Upper lobe of left lung (tissue), 6 donors: ENCODE measurements around the gene L3MBTL3. TPM values are rescaled to one million over a fixed set of nuclear protein-coding genes. Genes with fewer than 3 reads are reported as not detected.
A peak's percentile ranks its signal among the peaks of the same experiment; 100 is the strongest.

Source experiments
- ATAC-seq, 2 donors: fragments of 200-7000 bp; cut with Tn5 transposase; one replicate each; pipeline ENCODE4 v1.9.1; 2022; ENCODE audit warnings: mild to moderate bottlenecking in 2 of 2, moderate library complexity in 2 of 2; ENCODE audit not compliant: low FRiP score in 2 of 2
- DNase-seq, 2 donors: peaks; one replicate each; pipeline ENCODE4 v3.0.0-alpha.2; 2019 to 2020
- H3K27ac ChIP-seq, 4 donors: fragments of 200-600 bp; sonication (generic); one replicate each; pipeline ENCODE4 v1.5.1; 2016 to 2019
- H3K27me3 ChIP-seq, 4 donors: fragments of 200-600 bp; sonication (generic); one replicate each; pipeline ENCODE4 v1.5.1; 2017 to 2019
- H3K36me3 ChIP-seq, 4 donors: fragments of 200-600 bp; sonication (generic); one replicate each; pipeline ENCODE4 v1.5.1; 2016 to 2019
- H3K4me1 ChIP-seq, 4 donors: fragments of 200-600 bp; sonication (generic); one replicate each; pipeline ENCODE4 v1.5.1; 2018 to 2019
- H3K4me3 ChIP-seq, 4 donors: fragments of 200-600 bp; sonication (generic); one replicate each; pipeline ENCODE4 v1.5.1; 2017 to 2019; ENCODE audit warnings: mild to moderate bottlenecking in 2 of 4, moderate library complexity in 1 of 4
- H3K9me3 ChIP-seq, 4 donors: fragments of 200-600 bp; sonication (generic); one replicate each; pipeline ENCODE4 v1.5.1; 2018 to 2019
- EP300 ChIP-seq, 4 donors: sonication (generic); formaldehyde crosslinking; IDR thresholded peaks; one replicate each; pipeline ENCODE4 v1.5.1; 2017; ENCODE audit warnings: antibody characterized with exemption in 4 of 4, control low read depth in 2 of 4
- POLR2A ChIP-seq, 4 donors: fragments of 450-650 bp; IDR thresholded peaks; one replicate each; pipeline ENCODE4 v1.5.1; 2016 to 2017; ENCODE audit warnings: antibody characterized with exemption in 4 of 4, mild to moderate bottlenecking in 2 of 4
- POLR2AphosphoS5 ChIP-seq, 2 donors: sonication (generic); formaldehyde crosslinking; IDR thresholded peaks; one replicate each; pipeline ENCODE4 v1.5.1; 2017; ENCODE audit warnings: antibody characterized with exemption in 2 of 2
- WGBS, 2 donors: methylation state at CpG; one replicate each; pipeline ENCODE4 v1.1.5; 2017 to 2018; 5-methylcytosine and 5-hydroxymethylcytosine counted together
- total RNA-seq, 6 donors: library from RNA; depleted of rRNA in 4 of 6; stranded (reverse); fragments of >200 nt in 4 of 6; gene quantifications; one replicate each; pipeline versions ENCODE4 v1.1.0 to v1.2.1, GENCODE V29; 2016 to 2021
- TF ChIP-seq, protein P1 (sequence below), 6 experiments: fragments of 450-650 bp in 4 of 6; fragments of 200-600 bp in 2 of 6; sonication (generic) in 2 of 6; IDR thresholded peaks; one replicate each; pipeline ENCODE4 v1.5.1; 2016 to 2019; ENCODE audit warnings: antibody characterized with exemption in 6 of 6
- donor health status: DM: no; HTN: no; CAD: no; lungs with moderate emphysema.
- donor health status: DM: no; HTN: yes; CAD: no; lungs with severe emphysema.

Gene L3MBTL3
- total RNA-seq, 6 donors from 2014 or later, result 3.2 to 9.3 (median 6.5) TPM

DNA sequence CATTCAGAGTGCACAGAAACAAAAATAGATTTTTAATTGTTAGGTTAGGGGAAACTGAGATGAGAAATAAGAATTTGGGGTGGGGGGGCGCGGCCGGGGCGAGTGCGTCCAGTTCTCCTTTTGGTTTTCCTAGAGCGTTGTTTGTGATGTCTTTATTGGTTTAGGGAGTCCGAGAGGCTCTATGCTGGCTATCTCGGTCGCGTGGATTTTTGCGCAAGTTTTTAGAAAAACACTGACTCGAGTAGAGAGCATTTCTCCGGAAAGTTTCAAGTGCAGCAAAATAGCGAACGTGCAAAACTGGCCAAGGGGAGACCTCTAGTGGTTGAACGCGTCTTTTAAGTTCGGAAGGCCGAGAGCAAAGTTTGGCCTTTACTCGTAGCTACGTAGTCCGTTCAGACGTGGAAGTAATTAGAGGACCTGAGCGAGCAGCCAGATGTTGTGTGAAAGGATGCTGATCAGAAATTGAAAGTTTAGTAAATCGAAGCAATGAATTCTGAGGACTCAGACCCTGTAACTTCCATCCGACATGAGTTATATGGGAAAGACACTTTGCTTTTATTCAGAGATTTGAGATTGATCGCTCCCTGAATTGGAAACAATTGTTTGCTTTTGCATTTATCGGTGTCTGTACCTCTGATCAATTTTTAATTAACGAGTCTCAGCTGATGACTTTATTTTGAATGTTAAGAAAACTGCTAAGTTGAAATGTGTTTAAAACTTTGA, 2.7 kb downstream of the L3MBTL3 start:
- peak overlapping the region; percentile 79 to 91 (median 88) for H3K27ac ChIP-seq
- WGBS, 2 donors, result 9 to 10% methylated on average over 29 of the region's 29 CpGs
- no peaks in the 10 kb centered on the region for H3K27me3 ChIP-seq
- no peaks in the 10 kb centered on the region for H3K36me3 ChIP-seq
- no peaks in the 10 kb centered on the region for H3K9me3 ChIP-seq
- DNase-seq (peak; percentile 77 to 86), ATAC-seq (peak; percentile 92)
- TF ChIP-seq, protein P1, sequence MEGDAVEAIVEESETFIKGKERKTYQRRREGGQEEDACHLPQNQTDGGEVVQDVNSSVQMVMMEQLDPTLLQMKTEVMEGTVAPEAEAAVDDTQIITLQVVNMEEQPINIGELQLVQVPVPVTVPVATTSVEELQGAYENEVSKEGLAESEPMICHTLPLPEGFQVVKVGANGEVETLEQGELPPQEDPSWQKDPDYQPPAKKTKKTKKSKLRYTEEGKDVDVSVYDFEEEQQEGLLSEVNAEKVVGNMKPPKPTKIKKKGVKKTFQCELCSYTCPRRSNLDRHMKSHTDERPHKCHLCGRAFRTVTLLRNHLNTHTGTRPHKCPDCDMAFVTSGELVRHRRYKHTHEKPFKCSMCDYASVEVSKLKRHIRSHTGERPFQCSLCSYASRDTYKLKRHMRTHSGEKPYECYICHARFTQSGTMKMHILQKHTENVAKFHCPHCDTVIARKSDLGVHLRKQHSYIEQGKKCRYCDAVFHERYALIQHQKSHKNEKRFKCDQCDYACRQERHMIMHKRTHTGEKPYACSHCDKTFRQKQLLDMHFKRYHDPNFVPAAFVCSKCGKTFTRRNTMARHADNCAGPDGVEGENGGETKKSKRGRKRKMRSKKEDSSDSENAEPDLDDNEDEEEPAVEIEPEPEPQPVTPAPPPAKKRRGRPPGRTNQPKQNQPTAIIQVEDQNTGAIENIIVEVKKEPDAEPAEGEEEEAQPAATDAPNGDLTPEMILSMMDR (IDR thresholded peaks at IDR 0.05), result peak; percentile 64 to 83 (median 76)
- peak in 1 of 4 donors; percentile 35 for TF ChIP-seq POLR2A (IDR thresholded peaks at IDR 0.05)
- TF ChIP-seq POLR2AphosphoS5 (IDR thresholded peaks at IDR 0.05), result no peak
- peaks cover 0 to 4% (median 4%) of the 10 kb centered on the region in 4 donors for H3K4me1 ChIP-seq
- peak overlapping the region; percentile 83 to 94 (median 86) for H3K4me3 ChIP-seq

DNA sequence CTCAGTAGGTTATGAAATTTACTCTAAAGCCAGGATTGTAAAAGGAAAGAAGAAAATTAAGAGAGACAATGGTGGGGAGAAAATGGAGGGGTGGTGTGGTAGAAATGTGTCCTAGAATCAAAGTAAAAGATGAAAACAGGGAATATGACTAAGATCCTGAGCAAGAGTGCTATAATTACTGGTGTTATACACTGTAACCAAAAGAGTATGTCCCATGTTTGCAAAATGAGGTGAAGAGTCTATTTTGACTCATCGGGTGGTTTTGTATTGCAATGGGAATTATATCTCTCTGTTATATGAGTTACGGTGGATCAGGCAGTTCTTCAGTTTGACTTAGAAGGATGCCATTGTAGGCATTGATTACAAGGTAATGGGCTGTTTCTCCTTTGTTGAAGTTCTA, 8.5 kb downstream of the L3MBTL3 start:
- no peak overlapping the region for H3K4me3 ChIP-seq
- no peaks in the 10 kb centered on the region for H3K4me1 ChIP-seq
- H3K9me3 ChIP-seq, result no peaks in the 10 kb centered on the region
- no peak for DNase-seq
- no peaks in the 10 kb centered on the region for H3K36me3 ChIP-seq
- 90 to 95% methylated on average over 2 of the region's 2 CpGs for WGBS, 2 donors
- ATAC-seq, result no peak
- H3K27me3 ChIP-seq, result no peaks in the 10 kb centered on the region
- no peak overlapping the region for H3K27ac ChIP-seq
- no peak for TF ChIP-seq POLR2AphosphoS5 (IDR thresholded peaks at IDR 0.05)
- TF ChIP-seq, protein P1 (IDR thresholded peaks at IDR 0.05), result no peak
- no peak for TF ChIP-seq EP300 (IDR thresholded peaks at IDR 0.05)

DNA sequence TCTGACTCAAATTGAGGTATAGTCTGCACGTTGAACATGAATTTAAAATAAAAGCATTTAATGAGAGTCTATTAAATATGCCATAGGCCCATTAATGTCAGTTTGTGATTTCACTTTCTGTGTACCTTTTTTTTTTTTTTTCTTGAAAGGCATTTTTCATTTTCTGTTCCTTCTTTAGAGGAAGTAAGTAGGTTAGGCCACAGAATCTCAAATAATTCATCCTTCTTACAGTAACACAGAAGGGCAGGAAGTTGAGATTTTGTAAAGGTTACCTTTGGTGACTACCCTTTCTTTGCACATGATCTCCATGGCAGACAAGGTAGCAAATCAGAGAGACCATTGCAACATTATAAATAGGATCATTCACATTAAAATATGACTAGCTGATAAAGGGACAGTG, 9.6 kb downstream of the L3MBTL3 start:
- WGBS, 2 donors, result 61 to 81% methylated on average over 1 of the region's 1 CpG
- no peak overlapping the region for H3K4me3 ChIP-seq
- DNase-seq (no peak), ATAC-seq (no peak)
- TF ChIP-seq POLR2AphosphoS5 (IDR thresholded peaks at IDR 0.05) (no peak), EP300 (IDR thresholded peaks at IDR 0.05) (no peak), POLR2A (IDR thresholded peaks at IDR 0.05) (no peak)
- TF ChIP-seq, protein P1 (IDR thresholded peaks at IDR 0.05), result no peak
- no peaks in the 10 kb centered on the region for H3K9me3 ChIP-seq
- no peak overlapping the region for H3K27ac ChIP-seq
- H3K27me3 ChIP-seq, result no peaks in the 10 kb centered on the region
- H3K4me1 ChIP-seq, result no peaks in the 10 kb centered on the region
- H3K36me3 ChIP-seq, result no peaks in the 10 kb centered on the region

DNA sequence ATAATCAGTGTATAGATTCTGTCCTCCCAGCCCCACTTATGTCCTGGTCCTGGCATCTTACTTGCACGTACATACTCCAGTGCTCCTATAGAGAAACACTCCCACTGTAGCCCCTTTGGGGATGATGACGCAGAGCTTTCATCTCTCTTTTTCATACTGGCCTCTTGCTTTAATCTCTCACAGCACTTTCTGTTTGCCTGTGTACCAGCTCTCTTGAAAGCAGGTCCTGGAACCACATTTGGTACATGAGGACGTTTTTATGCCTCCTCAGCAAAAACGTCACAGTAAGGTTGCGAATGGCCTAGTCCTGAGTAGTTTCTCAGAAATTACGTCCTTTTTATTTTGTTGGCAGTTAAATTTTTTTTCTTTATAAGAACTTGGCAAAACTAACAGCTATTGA, 10.8 kb downstream of the L3MBTL3 start:
- DNase-seq (no peak), ATAC-seq (no peak)
- H3K4me3 ChIP-seq, result no peak overlapping the region
- 85 to 96% methylated on average over 6 of the region's 6 CpGs for WGBS, 2 donors
- no peak overlapping the region for H3K27ac ChIP-seq
- H3K27me3 ChIP-seq, result no peaks in the 10 kb centered on the region
- no peaks in the 10 kb centered on the region for H3K4me1 ChIP-seq
- H3K9me3 ChIP-seq, result no peaks in the 10 kb centered on the region
- no peak for TF ChIP-seq POLR2A (IDR thresholded peaks at IDR 0.05)
- TF ChIP-seq POLR2AphosphoS5 (IDR thresholded peaks at IDR 0.05), result no peak
- TF ChIP-seq, protein P1 (IDR thresholded peaks at IDR 0.05), result no peak
- no peak for TF ChIP-seq EP300 (IDR thresholded peaks at IDR 0.05)
- no peaks in the 10 kb centered on the region for H3K36me3 ChIP-seq
